H9 (cell line): ENCODE measurements around the gene HBP1. TPM values are rescaled to one million over a fixed set of nuclear protein-coding genes. Genes with fewer than 3 reads are reported as not detected.

Experiments used
- DNase-seq: peaks from one replicate; pipeline ENCODE4 v3.0.0-alpha.2; 2017
- H2AFZ ChIP-seq: one replicate; pipeline ENCODE4 v1.6.1; 2013; ENCODE audit warnings: mild to moderate bottlenecking, low read length, control low read depth, moderate library complexity
- H2AK5ac ChIP-seq: 2 replicates; pipeline ENCODE4 v1.6.1; 2013; ENCODE audit warnings: low read length, control low read depth, mixed read lengths; ENCODE audit not compliant: insufficient read length
- H2BK120ac ChIP-seq: one replicate; pipeline ENCODE4 v1.6.1; 2013; ENCODE audit warnings: low read depth, mild to moderate bottlenecking, low read length, control low read depth, inconsistent platforms; ENCODE audit not compliant: poor library complexity, severe bottlenecking
- H2BK12ac ChIP-seq: 2 replicates; pipeline ENCODE4 v1.6.1; 2013; ENCODE audit warnings: low read length, control low read depth, mixed read lengths, low read depth; ENCODE audit not compliant: insufficient read length
- H2BK15ac ChIP-seq: 2 replicates; pipeline ENCODE4 v1.6.1; 2013; ENCODE audit warnings: low read depth, low read length, control low read depth
- H2BK20ac ChIP-seq: one replicate; pipeline ENCODE4 v1.6.1; 2013; ENCODE audit warnings: low read depth, mild to moderate bottlenecking, low read length, control low read depth, inconsistent platforms; ENCODE audit not compliant: poor library complexity, severe bottlenecking
- H2BK5ac ChIP-seq: 2 replicates; pipeline ENCODE4 v1.6.1; 2013; ENCODE audit warnings: low read length, control low read depth, mixed read lengths; ENCODE audit not compliant: insufficient read length
- H3K14ac ChIP-seq: 2 replicates; pipeline ENCODE4 v1.6.1; 2013; ENCODE audit warnings: low read length, control low read depth; ENCODE audit not compliant: insufficient read depth
- H3K18ac ChIP-seq: 2 replicates; pipeline ENCODE4 v1.6.1; 2013; ENCODE audit warnings: low read depth, mild to moderate bottlenecking, mixed read lengths, low read length, control low read depth; ENCODE audit not compliant: insufficient read length
- H3K23ac ChIP-seq: 2 replicates; pipeline ENCODE4 v1.6.1; 2013; ENCODE audit warnings: low read length, control low read depth, mixed read lengths, low read depth; ENCODE audit not compliant: insufficient read length
- H3K23me2 ChIP-seq: 2 replicates; pipeline ENCODE4 v1.6.1; 2013; ENCODE audit warnings: low read depth, mild to moderate bottlenecking, mixed read lengths, low read length, control low read depth; ENCODE audit not compliant: insufficient read length, poor library complexity, severe bottlenecking
- H3K27ac ChIP-seq: 2 replicates; pipeline ENCODE4 v1.5.1; 2013; ENCODE audit warnings: low read length, control low read depth, mixed read lengths, low read depth; ENCODE audit not compliant: insufficient read length
- H3K27me3 ChIP-seq: 2 replicates; pipeline ENCODE4 v1.6.1; 2013; ENCODE audit warnings: low read length, control low read depth, inconsistent platforms; ENCODE audit not compliant: insufficient read depth
- H3K4ac ChIP-seq: 2 replicates; pipeline ENCODE4 v1.6.1; 2013; ENCODE audit warnings: low read depth, mild to moderate bottlenecking, control low read depth, inconsistent platforms, low read length, moderate library complexity
- H3K4me1 ChIP-seq: 2 replicates; pipeline ENCODE4 v1.6.1; 2013; ENCODE audit warnings: low read length, control low read depth, inconsistent platforms; ENCODE audit not compliant: insufficient read depth
- H3K4me2 ChIP-seq: 2 replicates; pipeline ENCODE4 v1.6.1; 2013; ENCODE audit warnings: low read length, control low read depth, mixed read lengths; ENCODE audit not compliant: insufficient read length, insufficient read depth
- H3K56ac ChIP-seq: 2 replicates; pipeline ENCODE4 v1.6.1; 2013; ENCODE audit warnings: low read depth, mild to moderate bottlenecking, mixed read lengths, low read length, control low read depth; ENCODE audit not compliant: insufficient read length
- H3K79me1 ChIP-seq: 2 replicates; pipeline ENCODE4 v1.6.1; 2013; ENCODE audit warnings: low read depth, mild to moderate bottlenecking, moderate library complexity, low read length, control low read depth, inconsistent platforms; ENCODE audit not compliant: insufficient read depth, poor library complexity, severe bottlenecking
- H3K79me2 ChIP-seq: 2 replicates; pipeline ENCODE4 v1.6.1; 2013; ENCODE audit warnings: low read length, control low read depth, inconsistent platforms; ENCODE audit not compliant: insufficient read depth
- H3K9ac ChIP-seq: 2 replicates; pipeline ENCODE4 v1.6.1; 2013; ENCODE audit warnings: low read length, control low read depth, mixed read lengths; ENCODE audit not compliant: insufficient read length; ENCODE audit errors: extremely low read depth
- H3K9me3 ChIP-seq: one replicate; pipeline ENCODE4 v1.6.1; 2013; ENCODE audit warnings: low read depth, low read length, inconsistent platforms; ENCODE audit not compliant: control insufficient read depth
- H3T11ph ChIP-seq: one replicate; pipeline ENCODE4 v1.6.1; 2013; ENCODE audit warnings: mild to moderate bottlenecking, low read length, control low read depth, inconsistent platforms
- H4K20me1 ChIP-seq: one replicate; pipeline ENCODE4 v1.6.1; 2013; ENCODE audit not compliant: control insufficient read depth, insufficient read length, insufficient read depth
- H4K5ac ChIP-seq: 2 replicates; pipeline ENCODE4 v1.6.1; 2013; ENCODE audit warnings: low read depth, mild to moderate bottlenecking, mixed read lengths, low read length, control low read depth; ENCODE audit not compliant: insufficient read length
- H4K8ac ChIP-seq: replicated peaks from 2 replicates; pipeline ENCODE4 v1.6.1; 2013; ENCODE audit warnings: low read length, control low read depth, mixed read lengths, low read depth; ENCODE audit not compliant: insufficient read length
- H4K91ac ChIP-seq: 2 replicates; pipeline ENCODE4 v1.6.1; 2013; ENCODE audit warnings: low read depth, mild to moderate bottlenecking, moderate library complexity, mixed read lengths, low read length, control low read depth; ENCODE audit not compliant: insufficient read length
- H3K27ac Mint-ChIP-seq, 3 experiments: 2 replicates in 2 of 3; 3 replicates in 1 of 3; pipeline ENCODE4 v1.8.0; 2020 to 2021; ENCODE audit warnings: mixed read lengths in 3 of 3, mild to moderate bottlenecking in 1 of 3, moderate library complexity in 1 of 3
- H3K27me3 Mint-ChIP-seq: 2 replicates; pipeline ENCODE4 v1.8.0; 2021; ENCODE audit warnings: low read depth, mild to moderate bottlenecking, moderate library complexity, mixed read lengths
- H3K36me3 Mint-ChIP-seq, 3 experiments: 2 replicates in 2 of 3; 3 replicates in 1 of 3; pipeline ENCODE4 v1.8.0; 2020 to 2021; ENCODE audit warnings: low read depth in 3 of 3, mixed read lengths in 3 of 3; ENCODE audit not compliant: insufficient read depth in 1 of 3
- H3K4me1 Mint-ChIP-seq, 2 experiments: 2 replicates each; pipeline ENCODE4 v1.8.0; 2020; ENCODE audit warnings: mixed read lengths in 2 of 2
- H3K4me3 Mint-ChIP-seq, 2 experiments: 2 replicates in 1 of 2; 3 replicates in 1 of 2; pipeline ENCODE4 v1.8.0; 2020 to 2021; ENCODE audit warnings: mild to moderate bottlenecking in 2 of 2, mixed read lengths in 2 of 2, moderate library complexity in 1 of 2
- H3K9me3 Mint-ChIP-seq, 2 experiments: 2 replicates in 1 of 2; 3 replicates in 1 of 2; pipeline ENCODE4 v1.8.0; 2020; ENCODE audit warnings: mild to moderate bottlenecking in 2 of 2, mixed read lengths in 2 of 2, moderate library complexity in 1 of 2
- CTCF ChIP-seq: fragments of 200-600 bp; sonication (generic); conservative IDR thresholded peaks from 3 replicates; pipeline ENCODE4 v1.8.0; 2021; ENCODE audit warnings: antibody characterized with exemption, mild to moderate bottlenecking
- WGBS: extraction: QIAGEN DNeasy Blood & Tissue Kit; methylation state at CpG from one replicate; pipeline ENCODE4 v1.1.7; 2013; ENCODE audit warnings: missing lambda C conversion rate, low lambda C conversion rate, mixed read lengths; ENCODE audit not compliant: insufficient read length; ENCODE audit errors: extremely low coverage; 5-methylcytosine and 5-hydroxymethylcytosine counted together
- total RNA-seq: library from RNA; stranded (reverse); gene quantifications from 2 replicates; pipeline ENCODE4 v1.2.1, GENCODE V29; 2021

Gene HBP1
- total RNA-seq, 1 experiment from 2014 or later: 27.6 TPM

- Histone ChIP-seq H3K9me3 (no peaks in the 10 kb centered on the region), H2BK12ac (no peak overlapping the region), H3K4ac (no peak overlapping the region), H4K5ac (no peak overlapping the region), H3K14ac (no peak overlapping the region), H2BK15ac (no peak overlapping the region), H2BK5ac (no peak overlapping the region), H4K8ac (no peak overlapping the region), H3K4me2 (no peak overlapping the region), H3K27me3 (no peaks in the 10 kb centered on the region), H3K4me1 (no peaks in the 10 kb centered on the region; the same call in 1 of the 2 replicates), H3K79me2 (no peaks in the 10 kb centered on the region; the same call in 1 of the 2 replicates), H3K18ac (no peak overlapping the region), H3K9ac (no peak overlapping the region), H2BK120ac (no peak overlapping the region), H3K23ac (no peak overlapping the region), H2AFZ (no peak overlapping the region), H3K27ac (no peak overlapping the region), H3K23me2 (no peaks in the 10 kb centered on the region), H3K79me1 (peaks cover 3% of the 10 kb centered on the region), H3K56ac (no peak overlapping the region), H2BK20ac (no peak overlapping the region), H3T11ph (no peak overlapping the region), H2AK5ac (no peak overlapping the region), H4K20me1 (no peaks in the 10 kb centered on the region), H4K91ac (no peak overlapping the region)
- DNase-seq: no peak
- H3K27me3 Mint-ChIP-seq: no peaks in the 10 kb centered on the region
- no peak for TF ChIP-seq CTCF
- H3K4me1 Mint-ChIP-seq: peaks cover 11 to 23% of the 10 kb centered on the region in 2 experiments
- WGBS: no CpG with 5 or more reads among the region's 4 CpGs
- H3K36me3 Mint-ChIP-seq: no peaks in the 10 kb centered on the region
- no peak overlapping the region for H3K27ac Mint-ChIP-seq
- H3K4me3 Mint-ChIP-seq: no peak overlapping the region
- no peaks in the 10 kb centered on the region for H3K9me3 Mint-ChIP-seq
These were observed 46.3 kb upstream of the HBP1 start for GRCh38 chr7:107122486-107122911.
